Left hindlimb (tissue), 1 donor: Measurements from ENCODE around the gene MLKL.
"Not testable (repeated sequence)": the region's sequence is repeated elsewhere in the genome, so short reads cannot be mapped to it uniquely, and the experiment has no call there.

Source experiments
- DNase-seq: peaks from one replicate; pipeline ENCODE4 v3.0.0-alpha.2; 2018

Gene MLKL

DNA sequence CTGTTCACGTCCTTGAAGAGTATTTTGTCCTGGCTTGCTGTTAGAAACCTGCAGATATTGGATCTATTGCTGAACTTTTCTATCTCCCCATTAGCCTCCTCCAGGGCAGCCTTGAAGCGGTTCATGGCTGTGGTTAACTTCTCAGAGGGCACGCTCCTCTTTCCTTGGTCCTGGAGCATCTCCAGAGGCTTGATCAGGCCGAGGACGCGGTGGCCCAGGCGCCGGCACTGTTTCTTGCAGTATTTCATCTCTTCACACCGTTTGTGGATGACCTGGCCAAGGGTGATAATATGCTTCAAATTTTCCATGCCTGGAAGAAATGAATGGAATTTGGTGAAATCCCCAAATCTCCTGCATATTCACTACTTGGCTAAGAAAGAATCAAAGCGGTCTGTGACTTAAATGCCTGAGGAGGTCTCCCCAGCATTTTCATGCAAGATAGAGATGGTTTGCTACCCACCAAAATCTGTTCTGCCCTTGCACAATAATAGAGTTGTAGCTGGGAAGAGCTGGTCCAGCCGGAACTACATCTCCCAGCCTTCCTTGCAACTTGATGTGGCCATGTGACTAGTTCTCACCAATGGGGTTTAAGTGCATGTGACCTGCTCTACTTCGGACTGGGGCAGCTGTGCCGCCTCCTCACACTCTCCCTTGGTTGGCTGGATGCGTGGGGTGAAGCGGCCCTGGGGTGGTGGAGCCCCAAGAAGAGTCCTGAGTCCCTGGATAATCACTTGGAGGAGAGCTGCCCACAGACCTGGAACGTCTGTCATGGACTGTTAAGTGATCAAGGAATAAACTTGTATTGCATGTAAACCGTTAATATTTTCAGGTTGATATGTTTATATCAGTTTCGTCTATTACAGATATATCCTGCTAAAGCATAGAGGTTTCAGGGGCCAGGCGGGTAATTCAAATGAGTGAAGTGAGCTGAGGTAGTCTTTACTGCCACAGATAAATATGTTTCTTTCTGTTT is 4.9 kb downstream of the MLKL start:
- DNase-seq = peak; percentile 76

DNA sequence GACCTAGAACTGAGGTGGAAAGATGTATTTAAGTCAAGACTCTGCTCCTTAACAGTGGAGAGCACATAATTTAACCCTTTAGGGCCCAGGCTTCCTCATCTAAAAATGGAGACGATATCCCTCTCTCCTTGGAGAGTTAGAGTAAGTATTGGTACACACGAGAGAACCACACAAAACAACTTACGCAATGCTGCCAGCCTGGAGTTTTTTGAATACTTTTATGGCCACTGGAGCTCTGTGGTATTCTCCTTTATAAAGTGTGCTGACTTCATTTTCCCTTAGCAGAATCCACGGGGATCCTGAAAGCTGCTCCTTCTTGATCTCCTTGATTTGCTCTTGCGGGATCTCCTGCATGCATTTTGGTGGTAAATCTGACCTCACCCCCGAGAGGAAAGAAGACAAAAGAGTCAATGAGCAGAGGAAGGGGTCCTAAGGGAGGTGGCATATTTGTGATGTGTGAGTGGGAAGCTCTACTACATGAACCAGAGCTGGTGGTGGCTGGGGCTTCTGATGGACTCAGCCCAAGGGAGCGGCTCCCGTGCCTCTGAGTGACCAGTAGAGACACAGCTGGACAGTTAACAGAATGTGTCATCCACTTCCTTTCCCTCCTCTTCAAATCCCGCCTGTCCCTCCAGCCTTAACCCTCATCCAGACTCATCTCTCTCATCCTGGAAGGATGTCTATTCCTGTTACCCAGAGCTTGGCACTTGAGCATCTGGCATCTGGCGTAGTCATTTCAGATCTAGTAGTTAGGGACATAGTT is 9.4 kb downstream of the MLKL start:
- no peak for DNase-seq

DNA sequence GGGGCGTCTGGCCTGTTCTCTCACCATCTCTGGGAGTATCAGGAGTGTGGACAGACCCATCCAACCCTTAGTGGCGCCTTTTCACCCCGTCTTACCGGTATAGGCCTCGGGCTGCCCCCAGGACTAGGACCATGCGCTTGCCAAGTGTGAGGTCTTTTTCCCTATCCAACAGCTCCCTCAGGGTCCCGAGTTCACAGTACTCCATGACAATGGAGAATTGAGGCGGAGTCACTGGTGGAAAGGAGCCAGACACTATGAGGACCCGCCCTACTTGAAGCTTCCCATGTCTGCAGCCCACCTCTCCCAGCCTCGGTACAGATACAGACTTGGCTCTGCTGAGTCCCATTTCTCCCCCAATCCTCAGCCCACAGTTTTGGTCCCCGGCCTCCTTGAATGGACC is 18.1 kb downstream of the MLKL start:
- no peak for DNase-seq

DNA sequence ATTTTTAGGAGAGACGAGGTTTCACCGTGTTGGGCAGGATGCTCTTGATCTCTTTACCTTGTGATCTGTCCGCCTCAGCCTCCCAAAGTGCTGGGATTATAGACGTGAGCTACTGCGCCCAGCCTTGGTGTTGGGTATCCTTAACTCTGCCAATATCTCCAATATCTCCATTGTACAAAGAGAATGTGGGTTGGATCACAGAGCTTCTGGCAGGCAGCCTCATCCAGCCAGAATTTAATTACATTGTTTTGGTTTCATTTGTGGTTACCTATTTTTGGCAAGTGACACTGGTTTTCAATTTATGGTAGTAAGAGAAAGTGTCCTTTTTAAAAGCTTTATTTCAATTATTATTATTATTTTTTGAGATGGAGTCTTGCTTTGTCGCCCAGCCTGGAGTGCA is 20.0 kb downstream of the MLKL start:
- no peak for DNase-seq

DNA sequence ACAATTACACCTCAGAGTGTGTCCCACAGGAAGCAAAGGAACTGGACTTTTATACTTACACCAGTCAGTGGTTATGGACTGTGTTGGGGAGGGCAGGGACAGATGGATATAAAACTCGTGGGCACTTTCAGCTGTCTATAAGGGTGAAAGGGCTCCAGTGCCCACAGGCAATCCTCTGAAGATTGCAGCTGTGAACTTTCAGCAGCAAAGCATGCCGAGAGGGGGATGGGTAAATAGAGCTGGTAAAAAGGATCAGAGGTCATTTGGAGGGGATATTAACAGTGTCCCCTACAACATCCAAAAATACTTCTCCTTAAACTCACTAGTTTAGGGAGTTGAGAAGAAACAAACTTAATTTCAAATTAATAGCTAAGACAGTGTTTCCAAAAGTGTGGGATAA is 20.7 kb downstream of the MLKL start:
- DNase-seq = no peak

DNA sequence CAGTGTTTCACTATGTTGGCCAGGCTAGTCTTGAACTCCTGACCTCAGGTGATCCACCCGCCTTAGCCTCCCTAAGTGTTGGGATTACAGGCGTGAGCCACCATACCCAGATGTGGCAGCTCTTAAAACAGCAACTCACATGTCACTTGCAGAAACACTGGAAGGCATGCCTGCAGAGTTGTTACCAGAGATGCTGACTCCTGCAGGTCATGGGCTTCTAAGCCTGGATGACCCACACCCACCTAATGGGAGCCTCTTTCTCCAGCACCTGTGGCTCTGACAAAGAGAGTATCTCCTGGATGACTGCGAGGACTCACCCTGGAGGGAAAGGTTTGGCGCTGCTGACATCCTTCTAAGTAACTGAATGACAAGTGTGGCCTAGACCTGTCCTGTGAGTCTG is 22.8 kb downstream of the MLKL start:
- no peak for DNase-seq

DNA sequence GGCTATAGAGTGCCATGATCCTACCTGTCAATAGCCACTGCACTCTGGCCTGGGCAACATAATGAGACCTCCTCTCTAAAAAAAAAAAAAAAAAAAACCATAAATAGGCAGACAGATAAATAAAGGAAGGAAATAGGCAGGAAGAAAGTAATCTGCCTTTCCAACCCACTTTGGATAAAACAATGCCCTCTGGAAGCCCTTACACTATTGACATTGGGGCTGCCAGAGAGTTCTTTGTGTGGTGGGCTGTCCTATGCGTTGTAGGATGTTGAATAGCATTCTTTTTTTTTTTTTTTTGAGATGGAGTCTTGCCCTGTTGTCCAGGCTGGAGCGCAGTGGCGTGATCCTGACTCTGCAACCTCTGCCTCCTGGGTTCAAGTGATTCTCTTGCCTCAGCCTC is 26.8 kb downstream of the MLKL start:
- DNase-seq = no peak

DNA sequence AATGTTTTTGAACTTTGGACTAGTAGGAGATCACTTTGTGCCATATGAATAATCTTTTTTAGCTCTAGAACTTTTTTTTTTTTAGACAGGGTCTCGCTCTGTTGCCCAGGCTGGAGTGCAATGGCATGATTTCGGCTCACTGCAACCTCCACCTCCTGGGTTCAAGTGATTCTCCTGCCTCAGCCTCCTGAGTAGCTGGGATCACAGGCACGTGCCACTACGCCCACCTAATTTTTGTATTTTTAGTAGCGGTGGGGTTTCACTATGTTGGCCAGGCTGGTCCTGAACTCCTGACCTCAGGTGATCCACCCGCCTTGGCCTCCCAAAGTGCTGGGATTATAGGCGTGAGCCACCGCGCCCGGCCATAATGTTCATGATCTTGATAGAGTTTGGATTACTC is 31.8 kb downstream of the MLKL start:
- DNase-seq = not testable (repeated sequence)

DNA sequence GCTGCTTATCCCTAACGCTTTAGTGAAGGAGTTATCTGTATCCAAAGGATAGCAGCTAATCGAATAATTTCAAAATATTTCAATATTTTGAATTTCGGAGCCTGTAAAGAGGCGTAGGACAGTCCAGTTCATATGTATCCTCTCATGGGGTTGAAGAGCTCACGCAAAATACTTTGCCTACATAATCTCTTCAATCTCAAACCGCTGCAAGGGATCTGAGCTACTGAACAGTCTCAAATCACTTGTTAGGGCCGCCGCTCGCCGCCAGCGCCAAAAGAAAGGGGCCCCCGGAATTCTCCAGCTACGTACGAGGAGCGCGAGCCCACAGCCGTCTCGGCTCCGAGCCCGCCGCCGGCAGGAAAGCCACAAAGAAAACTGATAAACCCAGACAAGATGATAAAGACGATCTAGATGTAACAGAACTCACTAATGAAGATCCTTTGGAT is 33.4 kb downstream of the MLKL start:
- peak; percentile 61 for DNase-seq

DNA sequence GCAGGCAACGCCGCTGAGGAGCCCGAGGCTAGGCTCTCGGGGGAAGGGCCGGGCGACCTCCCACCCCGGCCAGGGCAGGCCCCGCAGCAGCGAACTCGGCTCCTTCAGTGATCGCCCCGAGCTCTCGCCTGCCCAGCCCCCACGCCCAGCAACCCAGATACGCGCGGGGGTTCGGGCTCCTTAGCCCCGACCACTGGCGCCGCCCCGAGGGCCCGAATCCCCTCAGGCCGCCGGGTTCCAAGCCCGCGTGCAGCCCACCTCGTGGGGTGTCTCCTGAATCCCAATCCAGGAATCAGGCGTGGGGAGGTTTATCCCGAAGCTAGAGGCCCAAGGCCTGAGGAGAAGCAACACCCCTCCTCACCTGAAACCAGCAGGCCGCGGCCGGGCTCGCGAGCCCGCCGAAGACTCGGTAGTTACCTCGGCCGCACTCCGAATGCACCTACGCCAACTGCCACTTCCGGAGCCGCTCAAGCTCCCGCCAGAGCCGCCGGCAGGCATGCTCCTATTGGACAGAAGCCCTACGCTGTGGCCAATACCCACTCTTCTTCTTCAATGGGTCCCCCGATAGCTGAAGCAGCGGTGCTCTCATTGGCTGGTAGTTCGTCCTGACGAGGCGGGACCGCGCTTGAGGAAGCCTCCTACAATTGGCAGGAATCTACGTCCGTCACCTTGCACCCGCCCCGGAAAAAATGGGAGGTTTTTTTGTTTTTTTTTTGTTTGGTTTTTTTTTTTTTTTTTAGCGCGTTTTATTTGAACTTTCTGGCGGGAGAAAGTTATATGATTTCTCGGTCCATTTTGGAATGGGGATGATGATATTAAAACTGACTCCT is 34.0 kb downstream of the MLKL start, which contains the start of gene RFWD3:
Gene RFWD3 (minus strand): TSS at position 453 of the 830 bp plus-strand sequence. CDS start 5,428 bp downstream, outside the sequence.
- peak; percentile 97 for DNase-seq

DNA sequence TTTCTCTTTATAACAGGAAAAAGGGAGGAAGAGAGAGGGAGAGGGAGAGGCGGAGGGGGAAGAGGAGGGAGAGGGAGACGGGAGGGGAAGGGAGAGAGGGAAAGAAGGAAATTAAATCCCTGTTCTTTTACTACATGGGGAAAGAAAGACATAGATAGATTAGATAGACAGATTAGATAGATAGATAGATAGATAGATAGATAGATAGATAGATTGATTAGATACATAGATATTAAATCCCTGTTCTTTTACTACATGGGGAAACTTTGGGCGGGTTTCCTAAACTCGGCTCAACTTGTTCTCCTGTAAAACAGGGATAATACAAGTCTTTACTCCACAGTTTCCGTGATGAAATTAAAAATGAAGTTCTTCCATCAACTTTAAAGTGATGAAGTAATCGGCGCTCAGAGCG is 34.6 kb downstream of the MLKL start:
- DNase-seq = no peak

DNA sequence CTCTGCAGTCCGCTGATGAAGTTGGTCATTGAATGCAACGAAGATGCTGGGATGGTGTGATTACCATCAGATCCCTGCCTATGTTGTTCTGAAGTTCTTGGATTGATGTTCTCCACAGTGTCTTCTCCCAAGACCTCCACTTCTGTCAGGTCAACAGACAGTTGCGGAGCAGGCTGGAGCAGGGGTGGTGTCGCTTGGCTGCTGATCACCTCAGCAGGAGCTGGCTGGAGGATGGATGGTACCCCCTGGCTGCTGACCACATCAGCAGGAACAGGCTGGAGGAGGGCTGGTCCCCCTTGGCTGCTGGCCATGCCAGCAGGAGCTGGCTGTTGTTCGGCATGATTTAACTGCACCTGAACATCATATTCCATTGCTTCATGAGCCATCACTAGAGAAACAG is 39.6 kb downstream of the MLKL start:
- no peak for DNase-seq

DNA sequence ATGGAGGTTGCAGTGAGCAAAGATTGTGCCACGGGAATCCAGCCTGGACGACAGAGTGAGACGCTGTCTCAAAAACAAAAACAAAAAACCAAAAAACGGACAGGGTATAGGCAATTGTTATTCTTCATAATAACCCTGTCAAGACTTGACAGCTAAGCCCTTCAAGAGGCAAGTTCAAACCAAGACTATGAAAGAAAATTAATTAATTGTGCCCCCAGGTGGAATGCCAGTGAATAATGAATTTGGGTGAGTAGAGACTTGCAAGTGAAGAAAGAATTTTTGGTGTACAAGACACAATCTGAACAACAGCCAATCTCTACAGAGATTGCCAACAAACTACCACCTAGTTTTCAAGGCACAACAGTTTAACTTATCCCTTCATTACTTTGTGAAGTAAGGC is 40.3 kb downstream of the MLKL start:
- DNase-seq = no peak

DNA sequence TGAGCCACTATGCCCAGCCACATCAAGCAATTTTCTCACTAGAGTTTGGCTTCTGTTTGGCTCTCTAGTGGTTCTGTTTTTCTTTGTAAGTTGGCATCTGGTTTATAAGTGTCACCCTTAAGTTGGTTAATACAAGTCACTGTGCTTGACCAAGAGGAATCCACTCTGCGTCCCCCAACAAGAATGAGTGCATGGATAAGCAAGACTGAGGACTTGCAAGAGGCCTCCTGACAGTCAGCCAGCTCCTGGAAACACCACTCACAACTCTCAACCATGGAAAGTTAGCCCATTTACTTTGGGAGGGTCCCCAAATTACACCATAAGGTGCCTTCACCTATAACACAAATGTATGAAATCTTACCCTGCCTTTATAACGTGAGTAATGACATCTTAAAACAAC is 41.6 kb downstream of the MLKL start:
- DNase-seq = no peak

DNA sequence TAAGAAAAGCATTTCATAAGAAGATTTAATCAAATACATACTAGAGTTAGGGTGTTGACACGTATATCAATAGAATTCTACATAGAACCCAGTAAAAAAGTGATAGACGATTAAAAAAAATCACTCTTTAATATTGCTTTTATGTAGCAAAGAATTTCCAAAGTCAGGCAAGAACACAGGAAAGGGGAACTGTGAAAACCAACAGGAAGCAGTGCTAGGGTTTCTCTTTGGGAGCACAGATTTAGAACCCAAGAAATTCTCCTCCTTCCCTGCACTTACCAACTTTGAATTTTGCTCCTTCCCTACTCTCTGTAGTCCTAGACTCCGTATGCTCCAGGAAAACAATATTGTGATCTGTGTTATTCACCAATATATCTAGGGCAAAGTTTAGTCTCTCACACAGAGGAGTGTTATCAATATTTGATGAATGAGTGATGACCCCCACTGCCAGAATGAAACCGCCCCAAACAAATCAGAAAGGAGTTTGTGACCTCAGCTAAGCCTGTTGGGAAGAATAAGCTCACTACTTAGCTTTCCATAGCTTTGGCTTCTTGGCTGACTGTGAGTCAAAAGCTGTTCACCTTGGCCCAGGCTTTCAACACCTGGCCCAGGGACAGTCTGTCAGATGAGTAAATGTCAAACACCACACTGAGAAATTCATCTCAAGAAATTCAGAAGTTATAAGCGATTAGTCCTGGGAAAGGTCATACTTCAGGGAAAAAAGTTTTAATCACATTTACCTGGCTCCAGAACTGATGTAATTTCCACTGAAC is 42.6 kb downstream of the MLKL start:
- DNase-seq = no peak

DNA sequence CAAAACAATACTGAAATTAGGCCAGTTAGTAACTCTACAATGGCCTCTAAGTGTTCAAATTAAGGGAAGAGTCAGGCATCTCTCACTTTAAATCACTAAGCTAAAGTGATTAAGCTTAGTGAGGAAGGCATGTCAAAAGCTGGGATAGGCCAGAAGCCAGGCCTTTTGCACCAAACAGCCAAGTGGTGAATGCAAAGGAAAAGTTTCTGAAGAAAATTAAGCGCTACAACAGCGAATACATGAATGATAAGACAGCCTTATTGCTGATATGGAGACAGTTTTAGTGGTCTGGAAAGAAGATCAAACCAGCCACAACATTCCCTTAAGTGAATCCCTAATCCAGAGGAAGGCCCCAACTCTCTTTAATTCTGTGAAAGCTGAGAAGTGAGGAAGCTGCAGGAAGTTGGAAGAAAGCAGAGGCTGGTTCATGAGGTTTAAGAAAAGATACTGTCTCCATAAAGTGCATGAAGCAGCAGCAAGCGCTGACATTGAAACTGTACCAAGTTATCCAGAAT is 46.1 kb downstream of the MLKL start:
- no peak for DNase-seq

DNA sequence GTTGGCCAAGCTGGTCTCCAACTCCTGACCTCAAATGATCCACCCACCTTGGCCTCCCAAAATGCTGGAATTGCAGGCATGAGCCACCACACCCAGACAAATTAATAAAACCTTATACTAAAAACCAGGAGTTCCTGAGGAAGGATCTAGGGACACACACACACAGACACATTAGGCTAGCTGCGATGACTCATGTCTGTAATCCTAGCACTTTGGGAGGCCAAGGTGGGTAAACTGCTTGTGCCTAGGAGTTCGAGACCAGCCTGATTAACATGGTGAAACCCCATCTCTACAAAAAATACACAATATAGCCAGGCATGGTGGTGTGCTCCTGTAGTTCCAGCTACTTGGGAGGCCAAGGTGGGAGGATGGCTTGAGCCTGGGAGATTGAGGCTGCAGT is 47.8 kb downstream of the MLKL start:
- DNase-seq = not testable (repeated sequence)

DNA sequence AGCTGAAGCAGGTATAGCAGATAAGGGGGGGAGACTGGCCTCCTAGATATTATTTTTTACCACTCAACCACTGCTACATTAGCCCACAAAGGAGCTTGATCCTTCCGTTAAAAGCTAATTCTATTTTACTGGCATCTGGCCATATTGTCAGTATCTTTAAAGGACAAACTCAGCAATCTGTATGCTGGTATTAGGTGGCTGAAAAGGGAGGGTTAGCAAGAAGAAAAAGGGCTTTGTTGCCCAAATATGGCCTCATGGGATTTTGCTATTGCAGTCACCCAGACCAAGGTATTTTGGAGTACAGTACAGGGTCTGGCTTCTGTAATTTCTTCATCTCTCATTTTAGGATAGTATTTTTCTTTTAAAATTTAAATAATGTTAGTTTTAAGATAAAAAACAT is 48.4 kb downstream of the MLKL start:
- no peak for DNase-seq

DNA sequence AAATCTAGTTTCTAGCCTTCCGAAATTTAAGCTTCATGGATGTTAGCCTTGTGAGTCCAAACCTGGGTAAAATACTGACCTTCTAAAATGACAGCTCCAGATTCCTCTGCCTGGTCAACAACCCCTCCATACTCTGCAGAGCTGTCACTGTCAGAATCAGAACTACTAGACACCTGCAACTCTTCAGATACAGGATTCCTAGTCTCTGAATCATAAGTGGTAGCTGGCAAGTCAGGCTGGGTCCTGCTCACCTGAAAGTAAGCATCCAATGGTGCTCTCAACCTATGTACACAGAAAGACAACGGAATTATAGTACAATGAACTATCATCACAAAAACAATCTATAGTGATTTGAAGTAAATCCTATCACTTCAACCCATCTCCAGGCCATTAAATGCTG is 48.8 kb downstream of the MLKL start:
- no peak for DNase-seq

DNA sequence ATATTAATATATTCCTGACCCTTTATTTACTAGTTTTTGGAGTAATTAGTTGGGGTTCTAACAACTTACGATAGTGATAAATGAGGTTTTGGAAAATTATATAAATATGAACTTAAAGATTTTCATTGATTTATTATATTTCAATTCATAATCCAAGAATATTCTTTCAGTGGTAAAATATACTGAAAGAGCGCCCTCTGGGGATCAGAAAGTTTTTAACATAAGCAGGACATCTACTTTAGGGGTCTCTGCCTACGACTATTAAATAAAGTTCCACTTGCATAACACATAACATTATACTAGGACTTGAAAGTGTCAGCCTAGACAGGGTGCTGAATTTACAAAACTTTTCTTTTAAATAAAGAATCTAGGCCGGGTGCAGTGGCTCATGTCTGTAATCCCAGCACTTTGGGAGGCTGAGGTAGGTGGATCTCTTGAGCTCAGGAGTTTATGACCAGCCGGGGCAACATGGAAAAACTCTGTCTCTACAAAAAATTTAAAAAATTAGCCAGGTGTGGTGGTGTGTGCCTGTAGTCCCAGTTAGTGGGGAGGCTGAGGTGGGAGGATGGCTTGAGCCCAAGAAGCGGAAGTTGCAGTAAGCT is 49.6 kb downstream of the MLKL start:
- no peak for DNase-seq

DNA sequence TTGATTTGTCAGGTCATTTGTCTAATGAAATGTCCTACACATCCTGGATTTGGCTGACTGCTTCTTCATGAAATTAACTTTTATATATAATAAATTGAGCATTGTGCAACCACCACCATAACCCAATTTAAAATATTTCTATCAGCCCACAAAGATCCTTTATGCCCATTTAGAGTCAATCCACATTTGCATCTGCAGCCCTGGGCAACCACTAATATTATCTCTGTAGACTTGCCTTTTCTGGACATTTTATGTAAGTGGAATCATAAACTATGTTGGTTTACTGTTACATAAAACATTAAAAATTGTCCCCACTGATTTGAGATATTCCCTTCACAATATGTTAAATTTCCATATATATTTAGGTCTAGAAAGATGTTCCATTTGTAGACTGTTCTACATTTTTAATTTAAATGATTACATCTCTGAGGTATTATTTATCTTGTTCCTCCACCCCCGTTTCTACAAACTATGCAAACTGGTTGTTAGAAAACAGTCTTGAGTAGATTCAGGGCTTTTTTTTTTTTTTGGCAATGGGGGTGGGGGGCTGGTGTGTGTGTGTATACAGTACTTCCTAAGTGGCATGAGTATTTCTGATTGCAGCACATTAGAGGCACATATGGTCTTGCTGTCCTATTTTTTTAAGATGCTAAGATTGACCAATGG is 50.7 kb downstream of the MLKL start:
- DNase-seq = no peak
